GM12892 (cell line): ENCODE measurements around the gene PDCD11.

Experiments used
- POLR2A ChIP-seq: IDR thresholded peaks from 2 replicates; pipeline ENCODE4 v1.6.1; 2011; ENCODE audit warnings: low read depth, low read length, control low read depth
- POLR2AphosphoS5 ChIP-seq: IDR thresholded peaks from 2 replicates; pipeline ENCODE4 v1.6.1; 2011; ENCODE audit warnings: low read depth, low read length, control low read depth
- TAF1 ChIP-seq: IDR thresholded peaks from 2 replicates; pipeline ENCODE4 v1.6.1; 2011; ENCODE audit warnings: low read depth, mild to moderate bottlenecking, control low read depth, low read length, borderline replicate concordance

- TF ChIP-seq POLR2AphosphoS5 = no peak
- no peak for TF ChIP-seq POLR2A
- TF ChIP-seq TAF1 = no peak
Measured at GRCh38 chr10:103458720-103459119, 62.3 kb downstream of the PDCD11 start, which contains the start of gene CALHM1.
